NCI-H460 (cell line): ENCODE results near the gene PXMP4. TPM values are rescaled to one million over a fixed set of nuclear protein-coding genes. Genes with fewer than 3 reads are reported as not detected.
"Not testable (repeated sequence)": the region's sequence is repeated elsewhere in the genome, so short reads cannot be mapped to it uniquely, and the experiment has no call there.

Experiments
- DNase-seq: peaks from one replicate; pipeline ENCODE4 v3.0.0-alpha.2; 2016; ENCODE audit warnings: low read depth; ENCODE audit errors: extremely low read depth
- polyA plus RNA-seq: library from polyadenylated mRNA; depleted of rRNA; stranded (reverse); fragments of >200 nt; gene quantifications from 2 replicates; pipeline ENCODE4 v1.2.3, GENCODE V29; 2014; cell fraction: nucleus; rRNA removed
- total RNA-seq: library from RNA; depleted of rRNA; stranded (reverse); fragments of >200 nt; shearing (Covaris generic); gene quantifications from 2 replicates; pipeline ENCODE4 v1.2.3, GENCODE V29; 2014; rRNA removed

The PXMP4 gene, protein sequence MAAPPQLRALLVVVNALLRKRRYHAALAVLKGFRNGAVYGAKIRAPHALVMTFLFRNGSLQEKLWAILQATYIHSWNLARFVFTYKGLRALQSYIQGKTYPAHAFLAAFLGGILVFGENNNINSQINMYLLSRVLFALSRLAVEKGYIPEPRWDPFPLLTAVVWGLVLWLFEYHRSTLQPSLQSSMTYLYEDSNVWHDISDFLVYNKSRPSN
- 2.7 and 4.5 TPM in 2 replicates for total RNA-seq
- 2.2 and 3.3 TPM in 2 replicates for polyA plus RNA-seq

DNA sequence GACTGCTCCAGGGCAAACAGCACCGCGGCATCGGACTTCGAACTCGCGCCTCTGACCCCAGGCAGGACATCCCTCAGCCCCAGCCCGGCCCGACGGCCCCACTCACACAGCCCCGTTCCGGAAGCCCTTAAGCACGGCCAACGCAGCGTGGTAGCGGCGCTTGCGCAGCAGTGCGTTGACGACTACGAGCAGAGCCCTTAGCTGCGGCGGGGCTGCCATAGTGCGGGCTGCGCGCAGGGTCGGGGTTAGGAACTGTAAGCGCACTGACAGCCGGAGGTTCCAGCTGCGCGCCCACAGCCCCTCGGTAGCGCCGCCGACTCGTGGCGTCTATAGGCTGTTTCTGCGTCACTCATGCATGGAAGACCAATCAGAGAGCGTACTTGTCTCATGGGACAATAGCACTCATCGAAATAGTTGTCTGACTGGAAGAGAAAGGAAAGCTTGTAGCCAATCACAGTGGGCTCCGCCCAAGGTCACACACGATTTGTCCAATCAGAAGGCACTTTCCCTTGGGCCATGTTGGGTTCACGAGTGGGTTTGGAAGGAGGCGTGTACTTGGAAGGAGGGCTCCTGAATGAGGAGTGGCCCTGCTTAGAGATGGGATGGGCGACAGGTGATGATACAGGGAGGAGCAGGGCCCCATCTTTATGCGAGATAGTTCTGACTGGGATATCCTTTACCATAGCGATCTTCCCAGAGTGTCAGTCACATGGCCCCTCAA is at the start of gene PXMP4:
TSS of gene PXMP4 (minus strand) at position 322 of the 721 bp plus-strand sequence. CDS start at position 219, 103 bp downstream.
- DNase-seq: peak; percentile 97

DNA sequence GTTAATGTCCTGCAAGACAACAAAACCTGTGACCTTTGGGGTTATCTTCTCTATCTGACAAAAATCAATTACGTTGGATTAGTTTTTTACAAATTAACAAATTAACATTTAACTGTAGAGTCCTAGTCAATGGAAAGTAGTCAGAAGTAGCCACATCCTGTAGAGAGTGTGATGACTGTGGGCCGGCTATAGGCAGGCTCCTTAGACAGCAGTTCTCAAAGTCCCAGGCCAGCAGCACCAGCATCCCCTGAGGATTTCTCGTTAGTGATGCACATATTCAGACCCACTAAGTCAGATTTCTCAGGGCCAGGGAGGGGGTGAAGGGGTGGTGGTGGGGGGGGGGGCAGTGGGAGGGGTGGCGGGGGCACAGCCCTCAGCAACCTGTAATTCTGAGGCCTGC is 48.9 kb upstream of the PXMP4 start:
- no peak for DNase-seq

DNA sequence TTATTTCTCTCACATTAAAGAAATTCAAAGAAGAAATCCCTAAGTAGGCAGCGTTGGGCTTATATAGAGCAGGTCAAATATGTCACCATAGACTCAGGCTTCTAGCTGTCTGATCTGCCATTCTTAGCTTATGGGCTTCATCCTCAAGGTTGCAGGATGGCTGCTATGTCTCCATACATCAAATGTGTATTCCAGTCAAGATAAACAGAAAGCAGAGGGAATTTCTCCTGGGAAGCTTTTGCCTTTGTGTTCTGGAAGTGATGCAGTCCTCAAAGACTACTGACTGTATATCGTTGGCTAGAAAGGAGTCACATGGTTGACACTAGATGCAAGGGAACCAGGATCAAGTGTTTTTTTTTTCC is 47.6 kb upstream of the PXMP4 start:
- no peak for DNase-seq

DNA sequence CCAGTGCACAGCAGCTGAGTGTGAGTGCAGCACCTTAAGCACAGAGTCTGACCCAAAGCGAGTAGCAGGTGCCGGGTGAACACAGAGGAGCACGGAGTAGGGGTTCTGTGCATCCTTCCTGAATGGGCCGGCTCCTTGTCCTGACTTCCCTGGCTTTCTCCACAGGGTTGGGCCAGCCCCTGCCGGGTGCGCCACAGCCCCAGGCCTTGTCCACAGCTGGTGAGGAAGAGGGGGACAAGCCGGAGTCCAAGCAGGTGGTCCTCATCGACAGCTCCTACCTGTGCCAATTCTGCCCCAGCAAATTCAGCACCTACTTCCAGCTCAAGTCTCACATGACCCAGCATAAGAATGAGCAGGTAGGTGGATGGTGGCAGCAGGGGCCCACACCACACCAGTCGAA is 46.6 kb upstream of the PXMP4 start:
- no peak for DNase-seq

DNA sequence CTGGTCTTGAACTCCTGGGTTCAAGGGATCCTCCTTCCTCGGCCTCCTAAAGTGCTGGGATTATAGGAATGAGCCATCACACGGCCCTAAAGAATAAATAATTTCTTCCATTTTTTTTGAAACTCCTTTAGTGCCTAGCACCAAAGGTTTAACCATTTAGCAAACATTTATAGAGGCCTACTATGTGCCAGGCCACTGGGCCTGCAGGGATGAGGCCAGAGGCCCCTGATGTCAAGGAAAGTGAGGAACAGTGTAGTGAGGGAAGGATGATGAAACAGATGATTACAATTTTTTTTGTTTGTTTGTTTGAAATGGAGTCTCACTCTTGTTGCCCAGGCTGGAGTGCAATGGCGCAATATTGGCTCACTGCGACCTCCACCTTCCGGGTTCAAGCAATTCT is 45.5 kb upstream of the PXMP4 start:
- no peak for DNase-seq

DNA sequence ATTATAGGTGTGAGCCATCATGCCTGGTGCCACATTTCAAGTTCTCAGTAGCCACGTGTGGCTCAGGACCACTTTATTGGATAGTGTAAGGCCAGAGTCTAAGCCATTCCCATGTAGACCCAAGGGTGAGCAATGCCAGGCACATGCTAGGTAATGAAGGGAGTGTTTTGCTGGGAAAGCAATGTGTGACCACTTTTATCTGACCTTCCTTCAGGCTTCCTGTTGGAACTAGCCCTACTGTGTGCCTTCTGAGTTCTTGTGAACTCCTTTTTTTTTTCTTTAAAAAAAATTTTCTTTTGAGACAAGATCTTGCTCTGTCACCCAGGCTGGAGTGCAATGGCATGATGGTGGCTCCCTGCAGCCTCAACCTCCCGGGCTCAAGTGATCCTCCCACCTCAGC is 45.0 kb upstream of the PXMP4 start:
- no peak for DNase-seq

DNA sequence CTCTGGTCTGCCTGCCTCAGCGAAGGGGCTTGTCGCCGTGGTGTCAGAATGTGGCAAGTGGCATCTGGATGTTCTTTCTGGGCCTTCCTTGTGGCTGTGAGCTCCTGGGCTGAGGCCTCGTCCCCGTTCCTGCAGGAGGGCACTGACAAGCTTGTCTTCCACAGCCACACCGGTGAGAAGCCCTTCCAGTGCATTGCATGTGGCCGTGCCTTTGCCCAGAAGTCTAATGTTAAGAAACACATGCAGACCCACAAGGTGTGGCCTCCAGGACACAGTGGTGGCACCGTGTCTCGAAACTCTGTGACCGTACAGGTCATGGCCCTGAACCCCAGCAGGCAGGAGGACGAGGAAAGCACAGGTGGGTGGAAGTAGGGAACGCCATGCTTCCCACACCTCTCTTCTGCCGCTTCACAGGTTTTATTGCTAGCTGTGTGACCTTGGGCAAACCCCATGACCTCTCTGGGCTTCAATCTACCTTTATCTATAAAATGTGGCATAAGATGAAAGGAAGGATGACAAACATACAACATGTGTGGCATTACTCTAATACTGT is 41.7 kb upstream of the PXMP4 start:
- no peak for DNase-seq

DNA sequence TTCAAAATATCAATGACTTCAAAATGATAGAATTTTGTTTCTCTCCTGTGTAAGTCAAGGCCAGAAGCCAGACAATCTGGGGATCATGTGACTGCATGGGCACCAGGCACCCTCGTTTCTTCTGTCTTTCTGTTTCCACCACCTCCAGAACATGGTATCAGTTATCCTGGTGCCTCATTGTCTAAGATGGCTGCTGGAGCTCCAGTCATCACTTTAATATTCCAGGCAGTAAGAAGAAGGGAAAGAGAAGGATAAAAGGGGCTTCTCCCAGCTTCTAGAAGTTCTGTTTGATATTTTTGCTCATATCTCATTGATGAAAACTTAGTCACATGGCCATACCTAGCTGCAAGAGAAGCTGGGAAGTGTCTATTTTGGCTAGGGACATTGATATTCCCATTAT is 37.3 kb upstream of the PXMP4 start:
- DNase-seq: no peak

DNA sequence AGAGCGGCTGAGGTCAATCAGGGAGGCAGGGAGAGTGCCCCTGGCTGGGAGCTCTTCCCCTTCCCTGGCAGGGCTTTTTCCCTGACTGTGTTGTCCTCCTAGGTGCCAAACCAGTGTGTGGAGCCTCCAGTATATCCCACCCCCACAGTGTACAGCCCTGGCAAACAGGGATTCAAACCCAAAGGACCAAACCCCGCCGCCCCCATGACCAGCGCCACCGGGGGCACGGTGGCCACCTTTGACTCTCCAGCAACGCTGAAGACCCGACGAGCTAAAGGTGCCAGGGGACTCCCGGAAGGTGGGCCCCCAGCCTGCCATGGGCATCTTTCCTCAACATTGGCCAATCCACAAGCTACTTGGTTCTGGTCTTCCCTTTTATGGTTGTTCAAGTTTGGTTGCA is 36.9 kb upstream of the PXMP4 start:
- DNase-seq: no peak

DNA sequence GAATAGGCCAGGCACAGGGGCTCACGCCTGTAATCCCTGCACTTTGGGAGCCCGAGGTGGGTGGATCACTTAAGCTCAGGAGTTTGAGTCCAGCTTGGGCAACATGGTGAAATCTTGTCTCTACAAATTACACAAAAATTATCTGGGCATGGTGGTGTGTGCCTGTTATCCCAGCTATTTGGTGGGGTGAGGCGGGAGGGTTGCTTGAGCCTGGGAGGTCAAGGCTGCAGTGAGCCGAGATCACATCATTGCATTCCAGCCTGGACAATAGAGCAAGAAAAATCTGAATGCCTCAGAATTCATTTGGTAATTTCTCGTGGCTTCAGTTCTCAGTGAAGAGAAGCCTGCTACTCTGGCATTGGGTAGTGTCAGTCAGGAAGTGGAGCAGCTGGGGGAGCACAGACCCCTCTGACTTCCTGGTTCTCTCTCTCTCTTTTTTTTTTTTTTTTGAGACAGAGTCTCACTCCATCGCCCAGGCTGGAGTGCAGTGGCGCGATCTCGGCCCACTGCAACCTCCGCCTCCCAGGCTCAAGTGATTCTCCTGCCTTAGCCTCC is 35.9 kb upstream of the PXMP4 start:
- not testable (repeated sequence) for DNase-seq

DNA sequence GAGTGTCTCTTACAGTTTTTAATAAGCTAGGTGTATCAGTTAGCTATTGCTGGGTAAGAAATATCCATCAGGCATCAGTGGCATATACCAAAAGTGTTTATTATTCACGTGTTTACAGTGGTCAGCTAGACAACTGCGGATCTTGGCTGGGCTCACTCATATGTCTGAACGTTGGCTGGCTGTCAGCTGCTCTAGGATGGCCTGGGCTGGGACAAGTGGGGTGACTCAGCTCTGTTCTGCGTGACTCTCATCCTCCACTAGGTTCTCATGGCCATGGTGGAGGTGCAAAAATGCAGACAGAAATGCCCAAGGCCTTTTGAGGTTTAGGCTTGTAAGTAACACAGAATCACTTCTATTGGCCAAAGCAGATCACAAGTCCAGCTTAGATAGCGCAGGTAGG is 33.7 kb upstream of the PXMP4 start:
- no peak for DNase-seq

DNA sequence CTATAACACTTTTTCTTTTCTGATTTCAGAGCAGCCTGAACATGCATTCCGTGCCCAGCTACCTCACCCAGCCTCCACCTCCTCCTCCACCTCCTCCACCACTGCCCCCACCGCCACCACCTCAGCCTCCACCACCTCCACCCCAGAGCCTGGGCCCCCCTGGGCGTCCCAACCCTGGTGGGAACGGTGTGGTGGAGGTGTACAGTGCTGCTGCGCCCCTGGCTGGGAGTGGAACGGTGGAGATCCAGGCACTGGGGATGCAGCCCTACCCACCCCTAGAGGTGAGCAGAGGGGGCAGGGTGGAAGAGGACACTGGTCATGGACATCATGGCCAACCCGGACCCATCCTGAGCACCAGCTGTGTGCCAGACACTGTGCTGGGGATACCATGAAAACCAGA is 33.0 kb upstream of the PXMP4 start:
- no peak for DNase-seq

DNA sequence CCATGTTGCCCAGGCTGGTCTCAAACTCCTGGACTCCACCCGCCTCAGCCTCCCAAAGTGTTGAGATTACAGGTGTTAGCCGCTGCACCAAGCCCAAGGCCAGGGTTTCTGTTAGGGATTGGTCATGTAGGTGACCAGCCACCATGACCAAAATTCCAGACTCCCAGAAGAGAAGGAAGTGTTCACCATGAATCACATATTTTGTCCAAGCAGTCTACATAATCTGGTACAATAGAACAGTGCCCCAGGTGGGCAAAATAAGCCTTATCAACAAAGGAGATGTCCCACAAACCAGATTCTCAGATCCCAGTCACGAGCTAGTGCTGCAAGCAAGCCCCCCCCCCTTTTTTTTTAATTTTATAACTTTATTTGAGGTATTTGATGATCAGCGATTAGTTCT is 31.7 kb upstream of the PXMP4 start:
- no peak for DNase-seq

DNA sequence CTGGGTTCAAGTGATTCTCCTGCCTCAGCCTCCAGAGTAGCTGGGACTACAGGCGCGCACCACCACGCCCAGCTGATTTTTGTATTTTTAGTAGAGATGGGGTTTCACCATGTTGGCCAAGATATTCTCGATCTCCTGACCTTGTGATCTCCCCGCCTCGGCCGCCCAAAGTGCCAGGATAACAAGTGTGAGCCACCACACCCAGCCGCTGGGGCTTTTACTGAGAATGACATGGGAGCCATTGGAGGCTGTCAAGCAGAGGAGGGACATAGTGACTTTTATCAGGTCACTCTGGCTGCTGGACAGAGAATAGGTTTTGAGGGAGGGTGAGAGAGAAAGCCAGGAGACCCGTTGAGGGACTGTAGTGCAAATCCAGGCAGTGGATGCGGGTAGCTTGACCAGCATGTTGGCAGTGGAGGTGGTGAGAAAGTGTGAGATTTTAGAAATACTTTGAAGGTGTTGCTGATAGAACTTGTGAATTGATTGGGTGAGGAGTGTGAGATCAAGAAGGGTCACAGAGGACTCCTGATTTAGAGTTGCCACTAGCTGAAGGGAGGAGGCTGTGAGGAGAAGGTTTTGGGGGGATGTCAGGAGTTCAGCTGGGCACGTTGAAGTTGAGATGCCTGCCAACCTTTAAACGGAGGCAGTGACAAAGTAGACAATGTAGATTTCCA is 26.4 kb upstream of the PXMP4 start:
- DNase-seq: no peak

DNA sequence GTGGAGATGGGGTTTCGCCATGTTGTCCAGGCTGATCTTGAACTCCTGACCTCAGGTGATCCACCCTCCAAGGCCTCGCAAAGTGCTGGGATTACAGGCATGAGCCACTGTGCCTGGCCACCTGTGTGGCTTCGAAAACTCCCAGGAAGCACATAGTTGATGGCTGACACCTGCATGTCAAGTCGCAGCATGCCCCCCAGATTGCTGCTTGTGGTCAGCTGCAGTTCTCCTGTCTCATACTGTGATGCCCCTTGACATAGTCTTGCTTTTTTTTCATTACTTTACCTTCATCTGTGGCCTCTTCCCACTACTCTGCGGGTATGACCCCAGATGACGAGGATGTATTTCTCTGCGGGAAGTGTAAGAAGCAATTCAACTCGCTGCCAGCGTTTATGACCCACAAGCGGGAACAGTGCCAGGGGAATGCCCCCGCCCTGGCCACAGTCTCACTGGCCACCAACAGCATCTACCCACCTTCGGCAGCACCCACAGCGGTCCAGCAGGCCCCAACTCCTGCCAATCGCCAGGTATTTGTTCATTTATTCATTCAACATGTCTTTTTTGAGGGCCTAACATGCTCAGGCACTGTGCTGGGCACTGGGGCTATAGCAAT is 24.8 kb upstream of the PXMP4 start:
- no peak for DNase-seq

DNA sequence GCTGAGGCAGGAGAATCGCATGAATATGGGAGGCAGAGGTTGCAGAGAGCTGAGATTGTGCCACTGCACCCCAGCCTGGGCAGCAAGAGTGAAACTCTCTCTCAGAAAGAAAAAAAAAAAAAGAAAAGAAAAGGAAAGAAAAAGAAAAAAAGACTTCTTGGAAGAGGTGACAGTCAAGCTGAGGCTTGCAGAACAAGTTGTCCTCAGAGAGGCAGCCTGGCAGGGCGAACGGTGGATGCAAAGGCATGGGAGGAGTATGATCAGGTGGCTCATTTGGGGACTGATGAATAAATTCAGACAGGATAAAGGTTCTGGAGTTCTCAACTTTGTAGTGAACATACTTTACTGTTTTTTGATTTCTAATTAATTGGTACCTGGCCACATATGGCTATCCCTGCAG is 24.1 kb upstream of the PXMP4 start:
- no peak for DNase-seq

DNA sequence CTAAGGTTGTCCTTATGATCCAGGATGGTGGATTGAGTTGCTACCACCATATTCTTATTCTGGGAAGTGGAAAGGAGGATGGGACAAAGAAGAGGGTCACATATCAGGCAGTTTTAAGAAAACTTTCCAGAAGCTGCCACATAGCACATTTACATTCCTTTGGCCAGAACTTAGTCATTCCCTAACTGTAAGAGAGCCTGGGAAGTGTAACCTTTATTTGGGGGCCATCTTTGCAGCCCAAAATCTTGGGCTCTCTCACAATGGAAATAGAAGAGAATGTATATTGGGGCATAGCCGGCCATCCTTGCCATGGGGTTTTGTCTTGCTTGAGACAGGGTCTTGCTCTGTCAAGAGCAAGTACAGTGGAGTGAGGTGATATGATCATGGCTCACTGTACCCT is 20.1 kb upstream of the PXMP4 start:
- DNase-seq: no peak

DNA sequence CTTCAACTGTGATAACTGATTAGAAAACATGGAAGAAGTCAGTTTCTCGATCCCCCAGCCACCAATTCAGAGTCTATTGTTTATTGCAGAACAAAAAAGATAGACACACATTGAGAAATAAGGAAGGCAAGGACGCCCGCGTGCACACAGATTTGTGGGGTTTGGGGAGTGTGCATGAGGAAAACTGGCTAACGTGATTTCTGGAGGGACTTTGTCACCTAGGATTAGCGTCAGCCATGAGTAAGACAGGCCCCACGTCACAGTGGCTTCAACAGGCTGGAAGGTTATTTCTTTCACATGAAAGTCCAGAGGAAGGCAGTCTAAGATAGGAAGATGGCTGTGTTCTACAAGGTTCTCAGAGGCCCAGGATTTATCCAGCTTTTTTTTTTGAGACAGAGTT is 19.4 kb upstream of the PXMP4 start:
- no peak for DNase-seq

DNA sequence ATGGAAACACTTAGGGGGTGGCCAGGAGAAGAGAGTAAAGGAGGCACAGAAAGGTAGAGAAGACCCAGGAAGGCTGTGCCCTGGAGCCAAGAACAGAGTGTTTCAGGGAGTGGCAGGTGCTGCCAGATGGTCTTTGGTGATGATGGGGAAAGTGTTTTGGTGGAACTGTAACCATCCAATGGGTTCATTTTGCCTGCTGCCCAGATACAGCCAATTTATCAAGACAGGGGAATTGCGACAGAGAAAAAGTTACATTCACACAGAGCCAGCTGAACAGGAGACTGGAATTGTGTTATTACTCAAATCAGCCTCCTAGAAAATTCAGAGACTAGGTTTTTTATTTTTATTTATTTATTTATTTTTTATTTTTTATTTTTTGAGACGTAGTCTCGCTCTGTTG is 16.9 kb upstream of the PXMP4 start:
- DNase-seq: no peak

DNA sequence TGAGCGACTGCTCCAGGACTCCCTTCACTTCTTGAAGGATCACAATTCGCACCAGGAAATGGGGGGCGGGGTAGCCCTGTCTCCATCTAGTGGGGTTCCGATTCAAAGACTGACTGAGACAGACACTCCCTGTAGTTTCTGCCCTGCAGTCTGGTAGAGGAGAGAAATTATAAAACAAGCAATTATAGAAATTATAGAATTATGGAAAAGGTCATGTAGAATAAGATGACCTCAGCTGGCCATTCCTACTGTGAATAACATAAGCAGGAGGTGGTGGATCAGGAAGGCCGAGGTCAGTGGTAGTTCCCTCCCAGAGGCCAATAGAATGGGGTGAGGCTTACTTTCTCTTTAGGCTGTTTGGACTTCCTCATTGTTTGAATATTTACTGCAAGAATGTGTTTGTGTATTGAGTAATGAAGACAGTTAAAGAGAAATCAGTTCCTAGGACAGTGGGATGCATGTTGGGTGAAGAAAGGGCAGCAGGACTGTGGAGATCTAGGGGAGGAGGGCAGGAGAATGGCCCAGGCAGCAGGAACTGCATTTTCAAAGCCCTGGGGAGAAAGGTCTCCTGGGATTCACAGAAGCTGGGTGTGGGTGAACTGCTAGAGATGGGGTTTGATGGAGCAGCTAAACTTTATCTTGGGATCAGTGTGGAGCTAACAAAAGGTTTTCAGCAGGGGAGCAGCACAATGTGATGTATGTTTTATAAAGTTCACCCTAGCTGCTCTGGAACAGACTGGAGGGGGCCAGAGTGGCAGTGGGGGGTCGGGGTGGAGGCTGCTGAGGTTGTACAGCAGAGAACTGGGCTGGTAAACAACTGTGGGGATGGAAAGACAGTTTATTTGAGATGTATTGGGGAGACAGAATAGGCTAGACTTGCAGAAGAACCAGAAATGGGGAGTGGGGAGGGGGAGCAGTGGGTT is 13.8 kb upstream of the PXMP4 start:
- DNase-seq: peak; percentile 68
